ENCODE data around the gene STK38. TPM values are rescaled to one million over a fixed set of nuclear protein-coding genes. Genes with fewer than 3 reads are reported as not detected.

STK38 gene
- total and polyA plus RNA-seq, 2 of the 4 experiments (the other 2 are of a cell fraction) = 10.6 to 19.7 TPM

DNA sequence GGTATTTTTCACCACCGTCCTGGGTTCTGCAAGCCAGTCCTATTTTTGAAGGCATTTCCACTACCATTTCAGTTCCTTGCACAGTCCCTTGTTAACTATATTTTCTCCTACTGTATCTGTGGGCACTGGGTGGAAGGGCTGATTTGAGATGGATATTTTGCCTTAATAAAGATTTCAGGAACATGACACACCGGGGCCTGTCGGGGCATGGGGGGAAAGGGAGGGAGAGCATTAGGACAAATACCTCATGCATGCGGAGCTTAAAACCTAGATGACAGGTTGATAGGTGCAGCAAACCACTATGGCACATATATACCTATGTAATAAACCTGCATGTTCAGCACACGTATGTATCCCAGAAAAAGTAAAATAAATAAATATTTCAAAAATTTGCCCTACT, 22.4 kb downstream of the STK38 start:
- dilution Hi-C loops (cut with HindIII; ENCODE audit: low sequenced_read_pairs, unreplicated experiment) = no loop called here
- H2BK15ac ChIP-seq (ENCODE audit: low read depth, low read length) = no peak overlapping the region
- H3K56ac ChIP-seq (ENCODE audit: extremely low read depth, insufficient read depth, low read length) = no peak overlapping the region
- DNase-seq (no peak), ATAC-seq (ENCODE audit: low read depth) (no peak)
- no peak overlapping the region for H3K27ac ChIP-seq (ENCODE audit: insufficient read depth, low read length)
- intact Hi-C loops (cut with micrococcal nuclease) = no loop called here
- H3K14ac ChIP-seq (replicated peaks; ENCODE audit: low read depth, low read length) = no peak overlapping the region
- H2AFZ ChIP-seq (replicated peaks; ENCODE audit: low read length, poor library complexity) = no peak overlapping the region
- H2AK9ac ChIP-seq (replicated peaks; ENCODE audit: low read depth, low read length, poor library complexity) = no peak overlapping the region
- no TSS peak for BruUV-seq (replicated peaks)
- peaks cover 3% of the 10 kb centered on the region; the same call in 1 of the 2 replicates for H4K20me1 ChIP-seq (ENCODE audit: insufficient read depth, low read length)
- no peak overlapping the region for H3K9ac ChIP-seq (ENCODE audit: low read depth, low read length)
- no peak overlapping the region for H3K4me2 ChIP-seq (ENCODE audit: low read depth, low read length)
- H3K79me1 ChIP-seq (ENCODE audit: low read depth in 1 of 2, low read length in 2 of 2) = peaks cover 18 to 52% of the 10 kb centered on the region in 2 experiments
- H2BK120ac ChIP-seq (ENCODE audit: low read depth, low read length) = no peak overlapping the region
- no peak overlapping the region for H2BK5ac ChIP-seq (ENCODE audit: low read depth, low read length, poor library complexity, severe bottlenecking)
- no peak overlapping the region for H3K23ac ChIP-seq (ENCODE audit: low read depth, low read length)
- no CpG with 5 or more reads among the region's 5 CpGs for WGBS, 2 experiments (ENCODE audit: extremely low coverage in 2 of 2, insufficient read length in 1 of 2)
- no peak overlapping the region for H2AK5ac ChIP-seq (ENCODE audit: low read depth, low read length)
- no peak overlapping the region for H4K5ac ChIP-seq (ENCODE audit: low read depth, low read length)
- H3K9me3 ChIP-seq (ENCODE audit: control insufficient read depth, insufficient read depth, low read length) = no peaks in the 10 kb centered on the region
- H3K18ac ChIP-seq (ENCODE audit: low read depth, low read length) = no peak overlapping the region
- TF ChIP-seq, protein P1, sequence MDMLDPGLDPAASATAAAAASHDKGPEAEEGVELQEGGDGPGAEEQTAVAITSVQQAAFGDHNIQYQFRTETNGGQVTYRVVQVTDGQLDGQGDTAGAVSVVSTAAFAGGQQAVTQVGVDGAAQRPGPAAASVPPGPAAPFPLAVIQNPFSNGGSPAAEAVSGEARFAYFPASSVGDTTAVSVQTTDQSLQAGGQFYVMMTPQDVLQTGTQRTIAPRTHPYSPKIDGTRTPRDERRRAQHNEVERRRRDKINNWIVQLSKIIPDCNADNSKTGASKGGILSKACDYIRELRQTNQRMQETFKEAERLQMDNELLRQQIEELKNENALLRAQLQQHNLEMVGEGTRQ (IDR thresholded peaks at IDR 0.05; ENCODE audit: low read depth, low read length) = no peak
- TF ChIP-seq MAFK (IDR thresholded peaks at IDR 0.05; ENCODE audit: low read depth, low read length) = no peak
- TF ChIP-seq CHD1 (IDR thresholded peaks at IDR 0.05; ENCODE audit: low read depth, low read length) = no peak
- TF ChIP-seq RAD21 (IDR thresholded peaks at IDR 0.05; ENCODE audit: low read length) = no peak
- TF ChIP-seq FOS (IDR thresholded peaks at IDR 0.05; ENCODE audit: low read depth, low read length) = no peak
- no peak for TF ChIP-seq POLR2A (IDR thresholded peaks at IDR 0.05; ENCODE audit: low read depth, low read length)
- no peak for TF ChIP-seq SMC3 (IDR thresholded peaks at IDR 0.05; ENCODE audit: low read depth, low read length)
- no peak for TF ChIP-seq MXI1 (IDR thresholded peaks at IDR 0.05; ENCODE audit: borderline replicate concordance, low read depth, low read length)
- TF ChIP-seq, protein P2, sequence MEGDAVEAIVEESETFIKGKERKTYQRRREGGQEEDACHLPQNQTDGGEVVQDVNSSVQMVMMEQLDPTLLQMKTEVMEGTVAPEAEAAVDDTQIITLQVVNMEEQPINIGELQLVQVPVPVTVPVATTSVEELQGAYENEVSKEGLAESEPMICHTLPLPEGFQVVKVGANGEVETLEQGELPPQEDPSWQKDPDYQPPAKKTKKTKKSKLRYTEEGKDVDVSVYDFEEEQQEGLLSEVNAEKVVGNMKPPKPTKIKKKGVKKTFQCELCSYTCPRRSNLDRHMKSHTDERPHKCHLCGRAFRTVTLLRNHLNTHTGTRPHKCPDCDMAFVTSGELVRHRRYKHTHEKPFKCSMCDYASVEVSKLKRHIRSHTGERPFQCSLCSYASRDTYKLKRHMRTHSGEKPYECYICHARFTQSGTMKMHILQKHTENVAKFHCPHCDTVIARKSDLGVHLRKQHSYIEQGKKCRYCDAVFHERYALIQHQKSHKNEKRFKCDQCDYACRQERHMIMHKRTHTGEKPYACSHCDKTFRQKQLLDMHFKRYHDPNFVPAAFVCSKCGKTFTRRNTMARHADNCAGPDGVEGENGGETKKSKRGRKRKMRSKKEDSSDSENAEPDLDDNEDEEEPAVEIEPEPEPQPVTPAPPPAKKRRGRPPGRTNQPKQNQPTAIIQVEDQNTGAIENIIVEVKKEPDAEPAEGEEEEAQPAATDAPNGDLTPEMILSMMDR (conservative IDR thresholded peaks at IDR 0.05; ENCODE audit: low read depth, low read length) = no peak
- no peak for TF ChIP-seq MAZ (IDR thresholded peaks at IDR 0.05; ENCODE audit: borderline replicate concordance, low read depth, low read length)
- TF ChIP-seq RFX5 (IDR thresholded peaks at IDR 0.05; ENCODE audit: low read depth, low read length) = no peak
- no peak for TF ChIP-seq RCOR1 (IDR thresholded peaks at IDR 0.05; ENCODE audit: insufficient replicate concordance, low read length)
- TF ChIP-seq BHLHE40 (IDR thresholded peaks at IDR 0.05; ENCODE audit: low read depth, low read length) = no peak
- TF ChIP-seq CEBPB (IDR thresholded peaks at IDR 0.05; ENCODE audit: low read depth, low read length) = no peak
- TF ChIP-seq, protein P3, sequence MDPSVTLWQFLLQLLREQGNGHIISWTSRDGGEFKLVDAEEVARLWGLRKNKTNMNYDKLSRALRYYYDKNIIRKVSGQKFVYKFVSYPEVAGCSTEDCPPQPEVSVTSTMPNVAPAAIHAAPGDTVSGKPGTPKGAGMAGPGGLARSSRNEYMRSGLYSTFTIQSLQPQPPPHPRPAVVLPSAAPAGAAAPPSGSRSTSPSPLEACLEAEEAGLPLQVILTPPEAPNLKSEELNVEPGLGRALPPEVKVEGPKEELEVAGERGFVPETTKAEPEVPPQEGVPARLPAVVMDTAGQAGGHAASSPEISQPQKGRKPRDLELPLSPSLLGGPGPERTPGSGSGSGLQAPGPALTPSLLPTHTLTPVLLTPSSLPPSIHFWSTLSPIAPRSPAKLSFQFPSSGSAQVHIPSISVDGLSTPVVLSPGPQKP (IDR thresholded peaks at IDR 0.05; ENCODE audit: borderline replicate concordance, low read depth, low read length) = no peak
- TF ChIP-seq NFE2L2 (IDR thresholded peaks at IDR 0.05; ENCODE audit: low read depth, low read length) = no peak
- in situ Hi-C loops (cut with MboI; ENCODE audit: low sequenced_read_pairs) = no loop called here
- POLR2A ChIA-PET (ENCODE audit: unreplicated experiment) = no interaction called here
- H3K4me3 ChIP-seq (ENCODE audit: insufficient read depth, low read depth, low read length) = no peak overlapping the region
- no peak overlapping the region for H4K8ac ChIP-seq (ENCODE audit: low read depth in 2 of 2, low read length in 2 of 2)
- 0 out of 2 replicates have a peak, but pooled peaks cover 3% of the 10 kb centered on the region for H3K9me1 ChIP-seq (ENCODE audit: insufficient read depth, low read length)
- H4K91ac ChIP-seq (ENCODE audit: insufficient read depth, low read depth, low read length) = no peak overlapping the region
- no peak overlapping the region for H2BK20ac ChIP-seq (ENCODE audit: low read depth, low read length)
- peaks cover 5% of the 10 kb centered on the region for H3K4me1 ChIP-seq (ENCODE audit: control insufficient read depth, insufficient read depth, low read length)
- H3K27me3 ChIP-seq (ENCODE audit: control insufficient read depth, insufficient read depth, low read length) = no peaks in the 10 kb centered on the region
- CTCF ChIA-PET = interaction anchor here (0.6 kb wide), 1 partner anchor 22 kb away, joined by 3 read pairs; no protein-coding TSS in a partner anchor
- no peak overlapping the region for H3K4ac ChIP-seq (ENCODE audit: low read depth, low read length)
- peaks cover 11% of the 10 kb centered on the region for H3K36me3 ChIP-seq (ENCODE audit: control insufficient read depth, insufficient read depth, low read length)
